Body of pancreas (tissue), 4 donors: ENCODE results near the gene LEMD2.

Source experiments
- CTCF ChIP-seq, 7 experiments: fragments of 450-650 bp in 4 of 7; fragments of 200-600 bp in 3 of 7; sonication (generic) in 3 of 7; IDR thresholded peaks; one replicate each; pipeline ENCODE4 v1.5.1; 2016 to 2019; ENCODE audit warnings: antibody characterized with exemption in 7 of 7
- POLR2A ChIP-seq, 3 donors: fragments of 450-650 bp; IDR thresholded peaks; one replicate each; pipeline ENCODE4 v1.6.1; 2016; ENCODE audit warnings: antibody characterized with exemption in 3 of 3, mild to moderate bottlenecking in 2 of 3

DNA sequence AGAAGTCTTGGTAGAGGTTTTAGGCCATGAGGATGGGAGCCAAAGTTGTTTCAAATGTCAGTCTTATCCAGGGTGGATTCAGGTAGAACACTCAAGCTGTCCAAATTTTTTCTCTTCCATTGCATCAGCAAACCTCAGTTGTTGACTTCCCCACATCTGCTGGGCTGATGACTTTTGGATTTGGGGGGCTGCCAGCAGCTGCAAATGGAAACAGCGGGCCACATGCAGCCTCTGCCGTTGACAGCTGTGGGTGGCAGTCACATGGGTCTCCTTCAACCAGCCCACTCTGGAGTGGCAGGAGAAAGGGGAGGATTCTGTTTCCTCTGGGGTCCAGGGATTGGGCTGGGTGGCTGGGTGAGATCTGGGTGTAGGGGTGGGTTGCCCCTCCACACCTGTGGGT, 20.7 kb upstream of the LEMD2 start:
- TF ChIP-seq CTCF (IDR thresholded peaks at IDR 0.05) (no peak), POLR2A (IDR thresholded peaks at IDR 0.05) (no peak)
